HG02571 (cell line): ENCODE measurements around the gene DOK6.
"Not testable (repeated sequence)": the region's sequence is repeated elsewhere in the genome, so short reads cannot be mapped to it uniquely, and the experiment has no call there.

Source experiments
- ATAC-seq: cut with Tn5 transposase; IDR thresholded peaks from one replicate; pipeline ENCODE4 v1.9.1; 2021; ENCODE audit warnings: mild to moderate bottlenecking, moderate library complexity; ENCODE audit not compliant: unreplicated experiment

The DOK6 gene

DNA sequence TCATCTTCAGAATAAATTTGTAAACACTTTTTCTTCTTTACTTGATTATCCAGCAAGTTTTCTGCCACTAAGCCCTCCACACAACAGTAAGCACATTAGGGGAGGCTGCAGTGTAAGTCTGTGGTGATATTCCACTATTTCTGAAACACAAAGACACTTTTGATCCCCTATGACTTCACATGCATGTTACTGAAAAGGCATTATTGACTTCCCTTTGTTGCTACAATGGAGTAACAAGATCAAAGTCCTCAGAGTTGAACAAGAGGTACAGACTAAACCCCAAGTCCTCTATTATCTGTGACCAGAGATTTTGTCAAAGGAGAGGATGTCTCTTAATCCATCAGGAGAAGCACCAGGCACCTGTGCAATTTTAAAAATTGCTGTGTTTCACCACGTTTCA, 389.1 kb downstream of the DOK6 start:
- ATAC-seq: no peak

DNA sequence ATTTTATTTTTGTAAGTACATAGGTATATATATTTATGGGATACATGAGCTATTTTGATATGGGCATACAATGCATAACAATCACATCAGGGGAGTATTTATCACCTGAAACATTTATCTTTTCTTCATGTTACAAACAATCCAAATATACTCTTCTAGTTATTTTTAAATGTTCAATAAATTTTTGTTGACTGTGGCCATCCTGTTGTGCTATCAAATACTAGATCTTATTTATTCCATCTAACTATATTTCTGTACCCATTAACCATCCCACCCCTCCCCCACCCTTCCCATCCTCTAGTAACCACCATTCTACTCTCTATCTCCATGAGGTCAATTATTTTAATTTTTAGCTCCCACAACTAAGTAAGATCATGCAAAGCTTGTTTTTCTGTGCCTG, 390.0 kb downstream of the DOK6 start:
- no peak for ATAC-seq

DNA sequence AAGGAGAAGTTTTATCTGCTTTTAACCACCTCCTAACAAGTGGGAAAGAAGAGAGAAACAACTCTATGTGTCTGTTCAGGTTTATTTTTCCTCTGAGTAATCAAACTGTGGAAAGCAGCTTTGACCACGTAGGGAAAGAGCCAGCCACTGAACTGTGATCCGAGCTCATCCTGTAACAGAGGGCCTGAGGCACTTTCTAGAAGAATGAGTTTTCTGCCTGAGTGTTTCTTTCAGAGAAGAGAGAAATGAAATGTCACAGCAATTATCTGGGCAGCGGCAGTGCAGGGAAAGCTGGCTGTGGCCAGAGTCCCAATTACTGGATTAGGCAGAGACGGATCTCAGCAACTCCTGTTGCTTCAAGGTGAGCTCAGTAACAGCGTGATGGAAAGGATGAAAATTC, 395.1 kb downstream of the DOK6 start:
- no peak for ATAC-seq

DNA sequence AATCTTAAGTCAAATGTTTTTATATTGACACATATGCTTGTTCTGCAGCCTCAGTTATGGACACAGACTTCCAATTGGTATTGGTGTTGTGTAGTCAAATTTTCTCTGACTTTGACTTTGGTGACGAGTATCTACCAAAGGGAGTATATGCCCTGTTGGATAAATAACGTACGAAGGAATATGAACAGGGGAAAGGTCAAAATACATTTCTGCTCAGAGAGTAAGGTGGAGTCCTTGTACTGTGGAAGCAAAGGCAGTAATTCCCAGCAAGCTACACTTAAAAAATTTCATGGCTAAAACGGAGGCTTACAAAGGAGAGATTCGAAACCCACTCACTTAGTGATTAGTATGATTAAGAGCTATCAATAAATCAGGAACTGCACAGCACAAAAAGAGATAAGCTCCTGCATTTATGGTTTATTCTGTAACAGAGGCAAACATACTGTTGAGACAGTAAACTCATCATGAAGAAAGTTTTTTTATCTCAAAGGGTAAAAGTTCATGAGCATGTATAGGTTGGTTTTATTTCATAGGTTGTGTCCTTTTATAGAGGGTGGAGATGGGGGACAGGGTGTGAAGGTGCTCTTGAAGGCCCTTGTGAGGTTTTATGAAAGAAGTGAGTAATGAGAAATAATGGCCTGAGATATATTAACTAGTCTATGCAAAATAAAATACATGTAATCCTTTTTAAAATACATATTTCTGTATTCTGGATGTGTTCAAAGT, 404.3 kb downstream of the DOK6 start:
- ATAC-seq: no peak

DNA sequence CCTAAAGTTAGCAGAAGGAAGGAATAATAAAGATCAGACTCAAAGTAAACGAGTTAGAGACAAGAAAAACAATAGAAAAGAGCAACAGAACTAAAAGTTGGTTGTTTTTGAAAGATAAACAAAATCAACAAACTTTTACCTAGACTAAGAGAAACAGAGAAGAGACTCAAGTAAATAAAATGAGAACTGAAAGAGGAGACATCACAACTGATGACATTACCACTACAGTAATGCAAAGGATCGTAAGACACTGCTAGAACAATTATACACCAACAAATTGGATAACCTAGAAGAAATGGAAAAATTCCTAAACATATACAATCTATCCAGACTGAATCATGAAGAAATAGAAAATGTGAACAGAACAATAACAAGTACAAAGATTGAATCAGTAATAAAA, 407.7 kb downstream of the DOK6 start:
- ATAC-seq: no peak

DNA sequence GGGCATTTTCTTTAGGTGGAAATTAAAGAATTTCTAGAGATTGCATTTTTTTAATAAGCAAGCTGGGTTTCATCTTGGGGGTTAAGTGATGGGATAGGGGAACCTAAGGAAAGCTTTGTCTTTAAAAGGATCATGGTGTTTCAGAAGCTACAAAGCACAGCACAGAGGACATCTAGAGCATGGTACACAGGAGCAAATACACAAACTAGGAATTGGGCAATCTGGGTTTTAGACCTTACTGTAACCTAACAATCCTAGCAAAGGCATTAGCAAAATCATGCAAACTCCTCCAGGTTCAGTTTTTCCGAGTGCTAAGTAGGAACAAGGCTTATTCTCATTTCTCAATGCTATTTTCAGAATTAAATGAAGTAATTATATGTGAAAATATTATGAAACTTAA, 412.9 kb downstream of the DOK6 start:
- ATAC-seq: no peak

DNA sequence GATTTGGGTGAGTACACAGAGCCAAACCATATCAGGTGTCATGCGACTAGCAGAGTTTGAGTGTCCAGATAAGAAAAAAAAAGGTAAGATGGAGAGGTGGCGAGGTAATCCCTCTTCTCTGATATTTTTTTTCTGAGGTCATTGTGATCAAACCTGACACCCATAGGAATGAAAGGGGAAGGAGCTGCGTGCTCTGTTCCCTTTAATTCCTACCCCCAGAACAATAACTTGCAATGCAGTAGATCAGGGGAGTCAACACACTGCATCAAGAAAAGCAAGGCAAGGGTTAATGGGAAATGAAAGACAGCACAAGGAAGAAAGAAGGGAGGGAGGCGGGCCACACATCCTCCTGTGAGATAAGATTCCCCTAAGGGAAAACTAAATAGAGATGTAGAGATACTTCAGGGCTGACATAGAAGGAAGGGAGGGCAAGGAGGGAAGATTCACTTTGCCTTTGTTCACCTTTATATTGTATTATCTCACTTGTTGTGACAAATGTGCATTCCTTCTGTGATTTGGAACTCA, 414.2 kb downstream of the DOK6 start:
- ATAC-seq: no peak

DNA sequence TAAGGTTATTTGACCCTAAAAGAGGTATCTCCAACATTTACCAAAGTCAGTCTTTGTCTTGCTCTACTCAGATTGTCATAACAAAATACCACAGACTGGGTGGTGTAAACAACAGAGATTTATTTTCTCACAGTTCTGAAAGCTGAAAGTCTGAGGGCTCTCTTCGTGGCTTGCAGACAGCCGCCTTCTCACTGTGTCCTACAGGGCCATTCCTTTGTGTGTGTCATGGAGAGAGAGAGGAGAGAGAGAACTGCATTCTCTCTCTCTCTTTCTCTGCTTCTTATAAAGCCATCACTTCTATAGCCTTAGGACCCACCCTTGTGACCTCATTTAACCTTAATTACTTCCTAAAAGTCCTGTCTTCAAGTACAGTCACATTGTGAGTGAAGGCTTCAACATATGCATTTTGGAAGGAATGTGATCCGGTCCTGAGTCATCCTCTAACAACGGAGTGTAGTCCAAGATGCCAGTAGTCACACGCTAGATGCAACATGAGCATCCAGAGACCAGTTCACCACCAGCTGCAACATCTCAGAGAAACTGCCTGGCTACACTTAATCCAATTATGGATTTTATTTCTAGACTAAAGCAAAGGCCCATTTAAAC, 416.8 kb downstream of the DOK6 start:
- ATAC-seq: no peak

DNA sequence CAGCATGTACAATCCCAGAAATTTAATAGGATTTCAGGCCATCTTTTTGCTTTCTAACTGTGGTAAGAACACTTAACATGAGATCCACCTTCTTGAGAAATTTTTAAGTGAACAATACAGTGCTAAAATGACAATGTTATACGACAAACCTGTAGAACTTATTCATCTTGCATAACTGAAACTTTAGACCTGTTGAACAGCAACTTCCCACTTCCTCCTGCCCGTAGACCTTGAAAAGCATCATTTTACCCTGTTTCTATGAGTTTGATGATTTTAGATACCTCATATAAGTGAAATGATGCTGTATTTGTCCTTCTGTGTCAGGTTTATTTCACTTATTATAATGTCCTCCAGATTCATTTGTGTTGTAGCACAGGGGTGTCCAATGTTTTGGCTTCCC, 418.8 kb downstream of the DOK6 start:
- no peak for ATAC-seq

DNA sequence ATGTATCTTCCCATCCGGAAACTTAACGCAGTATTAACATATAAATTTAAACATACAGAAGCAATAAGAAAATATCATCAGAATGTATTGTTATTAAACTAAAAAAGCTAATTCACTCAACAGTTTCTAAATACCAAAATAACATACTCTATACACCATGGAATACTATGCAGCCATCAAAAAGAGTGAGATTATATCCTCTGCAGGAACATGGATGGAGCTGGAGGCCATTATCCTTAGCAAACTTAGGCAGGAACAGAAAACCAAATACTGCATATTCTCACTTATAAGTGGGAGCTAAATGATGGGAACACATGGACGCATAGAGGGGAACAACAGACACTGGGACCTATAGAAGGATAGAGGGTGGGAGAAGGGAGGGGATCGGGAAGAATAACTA, 419.9 kb downstream of the DOK6 start:
- ATAC-seq: no peak

DNA sequence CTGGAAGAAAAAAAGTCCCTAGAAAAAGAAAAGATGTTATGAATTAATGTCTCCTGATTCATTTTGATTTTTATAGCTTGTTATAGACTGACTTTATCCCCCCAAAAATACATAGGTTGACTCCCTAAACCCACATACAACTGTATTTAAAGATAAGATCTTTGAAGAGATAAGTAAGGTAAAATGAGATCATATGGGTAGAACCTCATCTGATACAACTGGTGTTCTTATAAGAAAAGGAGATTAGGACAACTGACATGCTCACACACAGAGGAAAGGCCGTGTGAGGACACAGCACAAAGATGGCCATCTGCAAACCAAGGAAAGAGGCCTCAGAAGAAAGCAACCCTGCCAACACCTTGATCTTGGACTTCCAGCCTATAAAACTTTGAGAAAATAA, 429.5 kb downstream of the DOK6 start:
- ATAC-seq: no peak

DNA sequence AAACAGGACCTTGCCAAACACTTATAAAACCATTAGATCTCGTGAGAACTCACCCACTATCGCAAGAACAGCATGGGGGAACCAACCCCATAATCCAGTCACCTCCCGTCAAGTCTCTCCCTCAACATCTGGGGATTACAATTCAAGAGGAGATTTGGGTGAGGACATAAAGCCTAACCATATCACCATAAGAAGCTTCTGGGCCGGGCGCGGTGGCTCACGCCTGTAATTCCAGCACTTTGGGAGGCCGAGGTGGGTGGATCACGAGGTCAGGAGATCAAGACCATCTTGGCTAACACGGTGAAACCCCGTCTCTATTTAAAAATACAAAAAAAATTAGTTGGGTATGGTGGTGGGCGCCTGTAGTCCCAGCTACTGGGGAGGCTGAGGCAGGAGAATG, 434.3 kb downstream of the DOK6 start:
- not testable (repeated sequence) for ATAC-seq

DNA sequence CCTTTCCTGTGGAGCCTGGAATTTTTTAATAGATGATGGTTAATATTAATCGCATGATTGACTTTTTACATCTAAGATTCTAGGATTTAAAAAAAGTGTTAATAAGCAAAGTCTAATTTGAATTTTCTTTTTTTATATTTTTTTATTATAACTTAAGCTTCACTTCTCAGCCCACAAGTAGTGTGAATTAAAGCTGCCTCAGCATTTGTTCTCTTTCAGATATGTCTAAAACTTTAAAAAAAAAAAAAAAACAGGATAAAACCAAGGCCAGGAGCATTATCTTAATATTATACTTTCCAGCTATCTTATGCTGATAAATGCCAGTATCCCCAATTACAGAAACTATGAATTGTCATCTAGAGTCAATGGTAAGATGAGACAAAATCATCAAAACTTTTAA, 437.3 kb downstream of the DOK6 start:
- ATAC-seq: no peak

DNA sequence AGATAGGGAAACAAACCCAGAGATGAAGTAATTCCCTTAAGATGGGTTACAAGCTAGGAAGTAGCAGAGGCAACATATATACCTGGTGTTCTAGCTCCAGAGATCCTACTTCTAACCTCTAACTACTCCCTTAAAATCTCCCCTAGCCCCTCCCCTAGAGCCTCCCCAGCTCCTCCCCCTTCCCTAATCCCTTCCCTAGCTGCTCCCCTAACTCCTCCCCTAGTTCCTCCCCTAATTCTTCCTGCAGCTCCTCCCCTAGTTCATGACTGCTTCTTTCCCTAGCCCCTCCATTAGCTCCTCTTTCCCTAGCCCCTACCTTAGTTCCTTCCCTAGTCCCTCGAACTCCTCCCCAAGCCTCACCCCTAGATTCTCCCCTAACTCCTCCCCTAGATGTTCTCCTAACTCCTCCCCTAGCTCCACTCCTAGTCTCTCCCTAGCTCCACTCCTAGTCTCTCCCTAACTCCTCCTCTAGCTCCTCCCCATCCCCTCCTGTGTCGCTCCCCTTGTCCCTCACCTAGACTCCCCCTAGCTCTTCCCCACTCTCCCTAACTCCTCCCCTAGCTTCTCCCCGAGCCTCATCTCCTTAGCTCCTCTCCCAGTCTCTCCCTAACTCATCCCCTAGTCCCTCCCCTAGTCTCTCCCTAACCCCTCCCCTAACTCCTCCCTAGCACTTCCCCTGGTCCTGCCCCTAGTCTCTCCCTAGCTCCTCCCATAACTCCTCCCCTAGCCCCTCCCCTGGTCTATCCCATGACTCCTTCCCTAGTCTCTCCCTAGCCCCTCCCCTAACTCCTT, 438.1 kb downstream of the DOK6 start:
- ATAC-seq: no peak

DNA sequence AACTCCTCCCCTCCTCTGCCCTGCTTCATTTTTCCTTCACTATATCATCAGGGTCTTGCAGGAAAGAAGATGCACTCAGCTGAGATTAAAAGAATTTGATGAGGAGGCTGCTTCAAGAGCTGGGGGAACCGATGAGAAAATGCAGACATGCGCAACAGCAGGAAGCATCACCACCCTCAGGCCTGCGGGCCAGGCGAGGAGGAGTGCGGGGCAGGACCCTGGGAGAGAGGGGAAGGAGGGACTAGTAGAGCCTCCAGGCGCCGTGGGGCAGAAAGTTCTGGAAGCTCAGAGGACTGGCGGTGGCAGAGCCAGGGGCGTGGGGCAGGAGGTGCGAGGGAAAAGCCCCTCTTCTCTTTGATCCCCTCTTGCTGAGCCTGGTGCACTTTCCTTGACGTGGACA, 438.8 kb downstream of the DOK6 start:
- ATAC-seq: no peak

DNA sequence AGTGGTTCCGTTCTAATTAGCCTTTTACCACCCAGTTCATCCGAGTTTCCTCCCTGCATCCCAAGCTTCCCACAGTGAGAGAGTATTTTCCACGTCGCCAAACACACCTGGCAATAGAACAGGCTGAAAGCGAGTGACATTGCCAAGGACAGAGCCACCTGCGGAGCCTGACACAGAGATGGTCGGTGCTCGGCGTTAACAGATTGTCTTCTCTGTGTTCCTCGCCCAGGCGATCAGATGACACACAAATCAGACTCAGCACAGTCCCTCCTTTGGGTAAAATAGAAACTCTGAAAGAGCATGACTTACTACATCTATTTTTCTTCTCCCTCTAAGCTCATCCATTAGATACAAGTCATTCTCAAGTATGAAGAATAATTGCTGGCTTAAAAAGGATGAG, 439.3 kb downstream of the DOK6 start:
- no peak for ATAC-seq

DNA sequence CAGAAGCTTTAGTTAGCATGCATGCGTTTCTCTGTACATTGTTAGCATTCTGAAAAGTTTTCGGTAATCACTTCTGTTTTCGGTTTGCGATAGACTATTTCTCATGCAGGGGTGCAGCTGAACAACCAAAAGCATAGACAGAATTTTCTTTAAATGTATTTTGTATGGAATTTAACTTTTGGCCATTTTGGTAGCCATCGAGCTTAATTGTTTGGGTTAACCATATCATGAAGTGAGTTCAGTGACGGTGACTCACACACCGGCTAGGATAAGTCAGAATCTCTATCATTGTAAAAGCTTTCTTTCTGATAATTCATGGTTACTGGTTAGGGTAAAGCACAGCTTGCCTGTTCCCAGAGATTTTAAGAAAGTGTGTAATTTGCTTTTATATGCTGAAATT, 439.8 kb downstream of the DOK6 start:
- ATAC-seq: no peak

DNA sequence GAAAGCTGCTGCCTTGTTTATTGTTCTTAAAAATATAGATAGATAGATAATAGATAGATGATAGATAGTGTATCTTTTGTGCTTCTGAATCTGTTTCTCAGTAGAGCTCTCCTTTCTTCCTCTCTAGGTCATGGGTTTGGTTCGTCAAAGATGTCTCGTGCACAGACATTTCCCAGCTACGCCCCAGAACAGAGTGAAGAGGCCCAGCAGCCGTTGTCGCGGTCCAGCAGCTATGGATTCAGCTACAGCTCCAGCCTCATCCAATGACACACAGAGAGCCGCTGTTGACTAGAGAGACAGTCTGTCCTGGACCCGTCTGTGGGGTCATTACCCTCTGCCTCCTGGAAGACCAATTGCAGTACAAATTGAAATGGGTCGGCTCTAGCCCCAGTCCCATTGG, 440.4 kb downstream of the DOK6 start:
- ATAC-seq: no peak

DNA sequence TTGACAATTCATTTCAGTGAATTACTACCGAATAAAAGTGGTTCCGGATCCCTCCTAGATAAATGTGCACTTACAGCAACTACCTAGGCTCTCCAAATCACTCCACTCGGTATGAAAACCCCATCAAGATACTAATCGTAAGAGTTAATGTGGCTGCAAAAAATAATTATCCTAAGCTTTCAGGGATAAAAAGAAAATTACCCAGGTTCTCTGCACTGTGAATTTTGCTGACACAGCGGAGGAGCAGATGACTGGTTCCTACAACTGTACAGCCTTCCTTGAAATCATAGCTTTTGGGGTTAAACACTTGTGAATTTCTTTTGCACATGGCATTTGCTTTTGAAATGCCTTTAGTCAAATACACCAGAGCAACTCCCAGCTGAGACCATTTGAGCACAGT, 442.3 kb downstream of the DOK6 start:
- no peak for ATAC-seq

DNA sequence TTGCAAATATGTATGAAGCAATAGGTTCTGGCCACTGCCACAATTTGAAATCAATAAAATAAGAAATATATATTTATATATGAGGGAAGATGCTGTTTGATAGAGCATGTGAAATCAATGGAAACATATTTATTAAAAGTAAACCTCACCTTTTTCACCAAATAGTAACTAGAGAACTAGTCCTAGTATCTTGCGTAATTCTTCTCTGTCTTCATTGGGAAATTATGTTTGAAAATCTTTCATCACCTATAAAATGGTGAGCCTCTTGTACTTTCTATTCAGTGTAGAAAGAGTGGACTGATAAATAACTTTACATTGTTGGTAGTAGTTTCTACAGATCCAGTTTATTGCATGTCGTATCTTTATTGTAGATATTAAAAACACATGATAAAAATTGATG, 444.0 kb downstream of the DOK6 start:
- no peak for ATAC-seq

DNA sequence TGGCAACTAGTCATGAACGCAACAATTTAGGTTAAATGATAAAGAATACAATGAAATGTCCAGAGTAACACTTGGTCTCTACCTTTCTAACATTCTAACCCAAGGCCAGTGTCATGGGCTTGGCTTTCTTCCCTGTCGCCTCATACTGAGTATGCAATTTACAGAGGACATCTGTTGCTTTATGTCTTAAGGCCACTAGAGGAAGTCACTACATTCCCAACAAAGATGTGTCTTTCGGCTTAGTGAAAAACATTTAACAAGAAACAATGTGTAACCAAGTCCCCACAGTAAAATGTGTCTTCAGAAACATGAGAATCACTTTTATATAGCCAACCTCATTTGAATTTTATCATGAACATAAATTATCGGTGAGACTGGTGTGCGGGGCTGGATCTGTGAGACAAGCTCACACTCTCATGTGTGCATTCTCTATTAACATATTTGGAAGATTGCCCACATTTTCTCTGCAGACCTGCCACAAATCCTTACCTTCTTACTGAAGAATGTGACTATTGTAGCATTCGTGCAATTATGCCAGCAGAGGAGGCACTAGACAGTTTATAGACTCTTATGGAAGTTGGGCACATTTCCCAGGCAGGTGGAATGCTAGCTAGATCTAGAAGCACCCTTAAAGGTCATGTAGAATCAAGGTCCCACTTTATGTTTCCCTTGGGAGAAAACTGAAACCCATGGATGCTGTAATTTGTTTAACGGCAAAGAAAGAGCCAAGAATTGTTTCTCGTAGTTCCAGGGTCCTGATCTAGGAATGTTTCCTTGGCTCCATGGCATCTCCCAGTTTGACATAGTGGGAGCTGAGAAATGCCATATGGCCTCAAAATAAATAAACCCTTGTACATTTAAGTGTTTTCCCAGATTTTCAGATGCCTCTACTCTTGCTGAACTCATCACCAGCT, 445.2 kb downstream of the DOK6 start:
- ATAC-seq: no peak
